ENCODE data around the gene CACHD1. TPM values are rescaled to one million over a fixed set of nuclear protein-coding genes. Genes with fewer than 3 reads are reported as not detected.

CACHD1 gene
- total RNA-seq, 2 donors from 2014 or later = 10.8 to 14.4 TPM

DNA sequence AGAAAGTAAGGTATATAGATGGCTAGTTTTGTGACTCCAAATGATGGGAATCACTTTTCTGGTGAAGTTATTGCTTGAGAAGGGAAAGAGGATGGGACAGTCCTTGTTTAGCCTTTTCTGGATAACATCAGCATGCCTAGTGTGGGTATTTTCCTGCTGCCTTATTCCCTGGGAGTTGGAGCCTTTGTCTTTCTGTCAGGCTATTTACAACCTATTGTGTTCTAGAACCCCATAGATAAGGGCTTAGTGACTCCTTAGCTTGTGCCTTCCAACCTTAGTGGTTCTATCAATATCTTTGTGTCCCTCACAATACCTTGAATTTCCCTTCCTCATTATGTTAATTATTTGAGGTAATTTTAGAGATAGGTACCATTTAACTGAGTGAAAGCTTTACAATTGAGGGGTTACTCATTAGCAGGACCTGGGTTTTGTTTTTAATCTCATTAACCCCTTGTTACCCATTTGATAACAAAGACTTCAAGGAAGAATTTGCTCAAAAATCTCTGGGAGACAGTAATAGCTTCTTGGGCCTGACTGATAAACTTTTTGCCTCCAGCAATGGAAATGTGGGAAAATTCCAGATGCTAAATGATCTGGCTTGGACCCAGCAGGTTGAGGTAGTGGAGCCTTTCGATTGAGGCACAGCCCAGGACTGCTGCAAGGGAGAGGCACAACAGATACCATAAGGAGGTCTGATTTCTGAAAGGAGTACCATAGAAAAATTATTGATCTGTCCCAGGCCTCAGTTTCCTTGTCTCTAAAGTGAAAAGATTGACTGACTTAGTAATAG is 49.0 kb downstream of the CACHD1 start:
- intact Hi-C loops (cut with DNase I) = no loop called here
- WGBS = 77% methylated on average over 1 of the region's 1 CpG
- no peak for TF ChIP-seq POLR2A (IDR thresholded peaks at IDR 0.05)
- TF ChIP-seq, protein P1, sequence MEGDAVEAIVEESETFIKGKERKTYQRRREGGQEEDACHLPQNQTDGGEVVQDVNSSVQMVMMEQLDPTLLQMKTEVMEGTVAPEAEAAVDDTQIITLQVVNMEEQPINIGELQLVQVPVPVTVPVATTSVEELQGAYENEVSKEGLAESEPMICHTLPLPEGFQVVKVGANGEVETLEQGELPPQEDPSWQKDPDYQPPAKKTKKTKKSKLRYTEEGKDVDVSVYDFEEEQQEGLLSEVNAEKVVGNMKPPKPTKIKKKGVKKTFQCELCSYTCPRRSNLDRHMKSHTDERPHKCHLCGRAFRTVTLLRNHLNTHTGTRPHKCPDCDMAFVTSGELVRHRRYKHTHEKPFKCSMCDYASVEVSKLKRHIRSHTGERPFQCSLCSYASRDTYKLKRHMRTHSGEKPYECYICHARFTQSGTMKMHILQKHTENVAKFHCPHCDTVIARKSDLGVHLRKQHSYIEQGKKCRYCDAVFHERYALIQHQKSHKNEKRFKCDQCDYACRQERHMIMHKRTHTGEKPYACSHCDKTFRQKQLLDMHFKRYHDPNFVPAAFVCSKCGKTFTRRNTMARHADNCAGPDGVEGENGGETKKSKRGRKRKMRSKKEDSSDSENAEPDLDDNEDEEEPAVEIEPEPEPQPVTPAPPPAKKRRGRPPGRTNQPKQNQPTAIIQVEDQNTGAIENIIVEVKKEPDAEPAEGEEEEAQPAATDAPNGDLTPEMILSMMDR (IDR thresholded peaks at IDR 0.05) = no peak
- TF ChIP-seq POLR2AphosphoS5 (IDR thresholded peaks at IDR 0.05) = no peak
- DNase-seq (ENCODE audit: low spot score) = no peak
- Histone ChIP-seq H3K4me3 (no peak overlapping the region), H3K36me3 (no peaks in the 10 kb centered on the region), H3K27ac (no peak overlapping the region), H3K4me1 (replicated peaks) (no peaks in the 10 kb centered on the region), H3K9me3 (no peaks in the 10 kb centered on the region), H3K27me3 (replicated peaks; ENCODE audit: insufficient read depth) (no peaks in the 10 kb centered on the region)

DNA sequence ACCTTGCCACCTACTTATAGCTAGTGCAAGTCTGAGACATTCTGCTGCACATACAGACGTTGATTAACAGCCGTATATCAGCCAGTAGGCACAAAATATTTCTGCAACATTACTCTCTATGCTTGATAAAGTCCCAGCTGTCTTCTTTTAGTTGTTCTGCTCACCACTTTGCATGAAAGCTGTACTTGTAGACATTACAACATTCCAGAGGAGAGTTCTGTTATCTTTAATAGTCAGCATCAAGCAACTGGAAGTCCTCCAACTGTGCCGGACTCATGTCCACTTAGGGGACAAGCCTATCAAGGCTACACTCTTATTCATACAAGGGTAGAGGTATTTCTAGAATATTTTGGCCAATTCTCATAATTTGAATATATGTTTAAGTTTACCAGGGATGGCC is 50.0 kb downstream of the CACHD1 start:
- intact Hi-C loops (cut with DNase I) = no loop called here

DNA sequence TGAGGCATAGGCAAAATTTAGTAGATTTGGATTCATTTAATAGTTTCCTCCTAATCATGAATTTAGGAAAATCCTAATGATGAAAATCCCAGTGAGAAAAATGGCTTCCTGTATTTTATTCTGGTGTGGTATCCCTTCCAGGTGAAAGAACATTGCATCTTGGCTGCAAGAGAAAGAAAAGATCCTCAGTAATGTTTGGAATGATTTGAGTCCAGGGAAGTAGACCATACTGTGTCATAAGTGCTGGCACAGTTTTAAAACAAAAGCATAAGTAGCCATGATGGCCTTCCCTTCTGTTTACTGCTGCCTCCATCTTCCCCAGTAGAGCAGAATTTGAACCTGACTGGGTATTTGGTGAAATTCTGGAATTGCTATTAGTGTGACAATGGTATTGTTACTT is 52.8 kb downstream of the CACHD1 start:
- TF ChIP-seq POLR2AphosphoS5 (IDR thresholded peaks at IDR 0.05) = no peak
- TF ChIP-seq POLR2A (IDR thresholded peaks at IDR 0.05) = no peak
- TF ChIP-seq, protein P1 (IDR thresholded peaks at IDR 0.05) = no peak
- Histone ChIP-seq H3K36me3 (no peaks in the 10 kb centered on the region), H3K4me3 (no peak overlapping the region), H3K27me3 (replicated peaks; ENCODE audit: insufficient read depth) (no peaks in the 10 kb centered on the region), H3K9me3 (no peaks in the 10 kb centered on the region), H3K27ac (no peak overlapping the region), H3K4me1 (replicated peaks) (no peaks in the 10 kb centered on the region)
- intact Hi-C loops (cut with DNase I) = no loop called here
- no peak for DNase-seq (ENCODE audit: low spot score)

More for the DNA sequence above, 50.0 kb downstream of the CACHD1 start:
- no peak for DNase-seq (ENCODE audit: low spot score)
- Histone ChIP-seq H3K27ac (no peak overlapping the region), H3K9me3 (no peaks in the 10 kb centered on the region), H3K36me3 (no peaks in the 10 kb centered on the region), H3K4me3 (no peak overlapping the region), H3K27me3 (replicated peaks; ENCODE audit: insufficient read depth) (no peaks in the 10 kb centered on the region), H3K4me1 (replicated peaks) (no peaks in the 10 kb centered on the region)
- TF ChIP-seq POLR2A (IDR thresholded peaks at IDR 0.05) = no peak
- TF ChIP-seq, protein P1 (IDR thresholded peaks at IDR 0.05) = no peak
- no peak for TF ChIP-seq POLR2AphosphoS5 (IDR thresholded peaks at IDR 0.05)
- WGBS = 51% methylated on average over 3 of the region's 3 CpGs

DNA sequence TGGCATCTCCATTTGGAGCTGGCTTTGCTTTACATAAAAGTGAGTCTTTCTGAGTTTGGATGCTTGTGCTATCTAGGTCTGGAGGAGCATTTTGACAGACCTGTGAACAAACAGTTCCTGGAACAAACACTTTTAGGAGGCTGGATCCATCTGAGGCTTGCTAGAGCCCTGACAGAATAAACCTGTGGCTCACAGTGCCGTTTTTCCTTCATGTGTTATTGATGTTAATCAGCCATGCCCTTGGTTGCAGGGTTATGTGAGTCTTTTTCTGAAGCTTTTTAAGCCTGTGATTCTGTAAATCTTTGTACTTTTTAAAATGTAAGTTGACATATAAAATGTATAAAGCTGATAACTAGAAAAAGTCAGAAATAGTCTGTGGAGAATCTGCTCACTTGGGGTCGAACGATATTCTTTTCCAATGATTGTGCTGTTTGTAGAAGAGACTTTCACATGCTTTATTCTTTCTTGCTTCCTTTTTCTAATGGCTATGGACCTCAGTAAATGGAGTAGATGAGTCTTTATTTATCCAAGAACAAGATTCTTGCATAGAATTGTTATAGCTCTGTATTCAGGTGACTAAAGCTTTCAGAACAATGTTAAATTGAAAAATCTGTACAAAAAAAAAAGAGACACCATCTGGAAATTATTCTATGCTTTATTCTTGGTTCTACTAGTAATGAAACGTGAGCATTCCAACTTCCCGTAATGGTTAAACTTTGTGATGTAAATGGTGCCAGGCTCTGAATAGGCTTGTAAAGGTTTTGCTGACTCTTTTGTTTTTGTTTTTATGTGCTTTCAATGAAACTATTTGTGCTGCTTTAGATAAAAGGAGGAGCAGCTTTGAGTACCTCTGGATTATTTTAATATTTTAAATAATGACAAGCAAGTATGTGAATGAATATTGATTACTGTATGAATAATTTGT is 53.7 kb downstream of the CACHD1 start:
- 46% methylated on average over 5 of the region's 5 CpGs for WGBS
- TF ChIP-seq POLR2A (IDR thresholded peaks at IDR 0.05) = no peak
- TF ChIP-seq, protein P1 (IDR thresholded peaks at IDR 0.05) = no peak
- no peak for TF ChIP-seq POLR2AphosphoS5 (IDR thresholded peaks at IDR 0.05)
- H3K9me3 ChIP-seq = no peaks in the 10 kb centered on the region
- no peaks in the 10 kb centered on the region for H3K27me3 ChIP-seq (replicated peaks; ENCODE audit: insufficient read depth)
- intact Hi-C loops (cut with DNase I) = no loop called here
- H3K4me1 ChIP-seq (replicated peaks) = no peaks in the 10 kb centered on the region
- DNase-seq (ENCODE audit: low spot score) = no peak
- no peak overlapping the region for H3K4me3 ChIP-seq
- H3K36me3 ChIP-seq = no peaks in the 10 kb centered on the region
- H3K27ac ChIP-seq = no peak overlapping the region

Measured in prostate gland (tissue), 2 donors.